IPS-NIHi11 (cell line): ENCODE results near the gene SIRPG.
"Not testable (repeated sequence)": the region's sequence is repeated elsewhere in the genome, so short reads cannot be mapped to it uniquely, and the experiment has no call there.

Source experiments
- DNase-seq: peaks from one replicate; pipeline ENCODE4 v3.0.0; 2012; ENCODE audit warnings: mixed read lengths, low spot score

Gene SIRPG

DNA sequence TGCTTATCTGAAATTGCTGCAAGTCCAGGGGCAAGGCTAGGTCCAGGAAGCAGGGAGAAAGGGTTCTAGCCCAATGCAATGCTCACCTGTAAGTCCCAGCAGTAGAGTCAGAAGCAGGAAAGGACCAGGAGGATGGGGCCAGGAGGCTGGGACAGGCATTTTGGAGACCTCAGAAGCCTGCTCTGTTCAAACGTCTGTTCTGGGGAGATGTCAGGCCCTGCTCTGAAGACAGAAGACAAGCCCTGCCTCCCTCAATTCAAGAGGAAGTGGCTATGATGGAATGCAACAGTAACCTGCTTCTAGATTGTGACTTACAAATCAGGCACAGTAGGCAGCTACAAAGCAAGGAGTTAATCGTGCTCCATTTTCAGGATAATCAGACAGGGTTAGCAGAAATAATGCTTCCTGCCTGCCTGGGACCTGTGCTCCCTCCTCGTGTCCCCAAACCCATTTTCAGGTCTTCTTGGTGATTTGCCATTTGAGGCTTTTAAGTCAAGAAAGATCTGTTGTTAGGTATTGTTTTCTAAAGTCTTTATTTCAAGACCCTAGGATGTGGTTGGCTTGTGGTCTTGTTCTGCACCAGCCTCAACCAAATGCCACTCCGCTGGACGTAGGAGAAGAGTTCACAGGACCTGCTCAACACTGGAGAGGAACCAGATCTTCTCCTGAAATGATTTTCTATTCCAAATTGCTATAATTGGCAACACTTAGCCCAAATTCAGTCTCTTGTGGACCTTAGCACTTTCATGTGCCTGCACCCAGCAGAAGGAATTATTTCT lies at the start of gene SIRPG:
Gene SIRPG (minus strand): TSS at position 224 of the 779 bp plus-strand sequence. CDS start 65 bp downstream, at position 159.
- DNase-seq: no peak

DNA sequence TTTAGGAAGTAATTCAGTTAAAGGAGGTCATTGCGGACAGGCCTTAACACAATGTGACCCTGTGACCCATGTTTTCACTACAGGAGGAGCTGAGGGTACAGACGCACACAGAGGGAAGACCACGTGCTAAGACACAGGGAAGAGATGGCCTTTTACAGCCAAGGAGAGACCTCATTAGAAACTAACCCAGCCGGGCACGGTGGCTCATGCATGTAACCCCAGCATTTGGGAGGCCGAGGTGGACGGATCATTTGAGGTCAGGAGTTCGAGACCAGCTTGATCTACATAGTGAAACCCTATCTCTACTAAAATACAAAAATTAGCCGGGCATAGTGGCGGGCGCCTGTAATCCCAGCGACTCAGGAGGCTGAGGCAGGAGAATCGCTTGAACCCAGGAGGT lies 49.3 kb upstream of the SIRPG start:
- DNase-seq: not testable (repeated sequence)

DNA sequence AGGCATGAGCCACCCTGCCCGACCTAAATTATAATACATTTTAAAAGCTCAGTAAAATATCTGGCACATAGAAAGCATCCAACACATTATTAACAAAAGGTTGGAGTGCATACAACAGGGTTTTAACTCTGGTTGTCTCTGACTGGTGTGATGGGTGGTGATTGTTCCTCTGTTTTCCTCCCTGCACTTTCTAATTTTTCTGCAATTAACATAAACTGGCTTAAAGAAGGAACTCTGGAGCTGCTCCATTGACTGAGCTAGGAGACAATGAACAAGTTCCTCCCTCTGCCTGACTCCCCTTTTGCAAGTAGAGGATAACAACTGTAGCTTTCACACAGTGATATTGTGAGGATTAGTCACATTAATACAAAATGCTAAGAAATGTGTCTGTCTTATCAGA lies 48.5 kb upstream of the SIRPG start:
- DNase-seq: no peak

DNA sequence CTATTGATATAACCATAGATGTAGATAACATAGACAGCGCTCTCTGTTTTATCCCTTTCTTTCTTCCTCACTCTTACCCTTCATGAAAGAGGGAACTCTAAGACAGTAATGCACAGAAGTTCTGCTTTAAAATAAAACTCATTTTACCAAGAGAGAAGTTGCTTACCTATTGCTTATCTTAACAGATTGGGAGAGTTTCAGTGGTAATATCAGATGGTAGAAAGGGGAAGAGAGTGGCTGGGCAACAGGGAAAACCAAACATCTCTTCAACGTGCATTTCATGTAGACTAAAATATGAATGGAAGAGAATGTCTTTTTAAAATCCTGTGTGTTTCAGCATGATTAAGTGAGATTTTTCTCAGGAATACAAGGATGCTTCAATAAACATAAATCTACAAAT lies 45.3 kb upstream of the SIRPG start:
- DNase-seq: no peak

DNA sequence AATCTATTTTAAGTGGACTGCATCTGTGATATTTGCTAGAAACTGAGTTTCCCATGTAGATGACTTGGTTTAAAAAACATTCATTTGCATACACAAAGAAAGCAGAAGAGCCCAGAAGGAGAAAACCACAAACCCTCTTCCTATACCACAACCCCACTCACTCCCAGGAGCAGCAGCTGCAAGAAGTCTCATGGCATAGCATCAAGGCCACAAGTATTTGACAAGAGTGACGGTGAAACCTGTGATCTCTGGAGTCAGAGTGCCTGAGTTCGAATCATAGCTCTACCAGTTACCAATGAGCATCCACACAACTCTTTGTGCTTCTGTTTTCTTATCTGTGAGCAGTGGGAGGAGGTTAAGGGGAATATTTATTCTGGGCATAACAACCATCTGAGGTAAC lies 44.7 kb upstream of the SIRPG start:
- no peak for DNase-seq

DNA sequence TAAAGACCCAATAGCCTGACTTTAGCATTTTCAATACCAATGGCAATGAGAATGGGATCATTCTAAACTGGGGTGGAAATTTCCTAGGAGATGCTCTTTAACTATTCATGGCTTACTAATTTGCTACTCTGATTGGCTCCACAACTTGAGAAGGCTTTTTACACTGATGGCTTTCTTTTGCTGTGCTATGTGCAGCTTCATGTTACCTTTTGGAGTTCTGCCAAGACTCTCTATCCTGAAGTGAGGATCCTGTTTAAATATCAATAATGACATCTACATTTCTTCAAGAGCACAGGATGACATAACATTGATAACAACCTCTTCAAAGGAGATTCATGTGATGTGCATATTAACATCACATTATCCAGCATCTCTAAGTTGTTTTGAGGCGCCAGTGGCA lies 43.4 kb upstream of the SIRPG start:
- no peak for DNase-seq

DNA sequence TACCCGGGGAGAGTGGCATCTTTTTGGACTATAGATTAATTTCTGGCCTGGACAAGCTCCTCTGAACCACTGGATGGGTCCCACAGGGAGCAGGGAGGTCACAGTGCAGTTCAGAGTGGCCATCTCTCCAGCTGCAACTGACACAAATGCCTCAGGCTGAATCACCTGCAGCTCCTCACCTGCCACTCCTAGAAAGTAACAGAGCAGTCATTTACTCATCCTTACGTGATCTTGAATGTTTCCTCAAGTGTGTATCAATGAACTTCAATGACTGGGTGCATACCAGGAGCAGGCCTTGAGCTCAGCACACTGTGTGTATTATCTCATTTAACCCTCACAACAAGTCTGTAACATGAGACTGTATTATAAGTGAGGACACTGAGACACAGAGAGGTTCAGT lies 40.0 kb upstream of the SIRPG start:
- no peak for DNase-seq

DNA sequence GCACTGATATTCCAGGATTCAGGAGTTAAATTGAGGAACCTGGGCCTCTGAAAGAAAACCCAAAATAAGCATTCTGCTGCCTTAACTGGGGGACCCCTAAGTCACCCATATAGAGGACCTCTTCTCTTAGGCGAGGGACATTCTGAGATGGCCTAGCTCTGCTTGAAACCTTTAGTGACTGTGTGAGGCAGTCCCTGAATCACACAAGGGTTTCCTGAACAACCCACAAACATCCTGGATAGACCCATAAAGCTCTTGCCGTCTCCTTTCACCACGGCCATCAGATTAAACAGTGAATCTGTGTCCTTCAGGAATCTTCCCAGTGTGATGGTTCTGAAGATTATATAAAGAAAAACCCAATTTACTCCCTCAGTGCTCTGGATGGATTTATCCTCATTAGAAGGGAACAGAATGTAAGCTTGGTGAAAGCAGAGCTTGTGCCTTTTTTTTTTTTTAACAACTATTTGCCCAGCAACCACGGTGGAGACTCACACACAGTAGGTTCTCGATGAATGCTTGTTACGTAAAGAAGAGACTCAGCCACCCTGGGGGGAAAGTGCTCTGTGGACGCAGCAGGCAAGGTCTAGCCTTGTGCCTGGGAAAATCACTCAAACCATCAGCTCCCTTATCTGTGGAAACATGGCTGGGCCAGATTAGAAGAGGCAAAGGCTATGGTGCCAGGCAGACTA lies 39.1 kb upstream of the SIRPG start:
- no peak for DNase-seq

DNA sequence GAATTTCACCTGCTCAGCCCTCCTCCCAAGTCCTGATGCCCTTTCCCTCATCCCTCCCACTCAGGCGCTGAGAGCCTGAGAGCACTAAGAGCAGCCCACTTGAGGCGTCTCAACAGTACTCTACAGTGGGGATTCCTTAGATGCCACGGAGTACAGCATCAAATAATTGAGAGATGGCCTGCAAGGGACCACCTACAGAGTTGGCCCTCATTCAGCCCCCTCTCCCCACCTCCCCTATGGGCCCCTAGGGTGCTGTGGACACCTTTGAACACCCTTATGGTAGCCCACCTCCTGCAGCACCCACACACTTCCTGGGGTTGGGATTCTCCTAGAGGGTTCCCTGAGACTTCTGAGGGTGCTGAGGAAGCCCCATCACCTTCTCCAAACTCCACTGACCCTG lies 37.1 kb upstream of the SIRPG start:
- no peak for DNase-seq

DNA sequence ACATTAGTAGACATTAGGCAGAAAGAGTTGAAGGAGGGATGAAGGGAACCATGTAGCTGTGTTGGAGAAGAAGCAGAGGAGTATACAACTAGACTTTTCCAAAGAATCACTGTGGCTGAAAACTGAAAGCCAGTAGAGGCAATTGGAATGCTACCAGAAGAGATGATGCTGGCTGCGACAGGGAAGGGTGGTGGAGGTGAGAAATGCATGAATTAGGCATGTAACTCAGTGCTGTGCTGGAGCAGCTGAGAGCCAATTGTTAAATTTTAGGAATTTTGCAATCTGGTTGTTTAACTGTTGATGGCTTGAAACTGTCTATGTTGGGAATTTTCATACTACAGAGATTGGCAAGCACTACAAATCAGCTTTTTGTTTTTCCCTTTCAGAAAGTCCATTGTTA lies 35.8 kb upstream of the SIRPG start:
- DNase-seq: no peak

DNA sequence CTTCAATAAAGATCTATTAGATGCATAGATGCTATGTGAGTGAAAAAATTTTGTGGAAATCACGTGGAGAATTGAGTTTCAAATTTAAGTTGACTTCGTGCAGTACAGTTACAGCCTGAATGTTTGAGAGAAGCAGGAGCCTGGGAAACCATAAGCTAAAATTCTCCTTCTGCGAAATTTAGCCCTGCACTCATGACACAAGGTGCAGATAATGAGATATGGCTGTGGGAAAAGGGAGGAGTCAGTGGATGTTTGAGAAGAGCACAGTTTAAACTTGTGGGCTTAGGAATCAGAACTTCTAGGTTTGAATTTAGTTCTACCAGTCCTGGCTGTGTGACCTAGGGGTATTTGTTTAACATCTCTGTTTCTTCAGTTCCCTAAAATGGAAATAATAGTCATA lies 32.1 kb upstream of the SIRPG start:
- no peak for DNase-seq

DNA sequence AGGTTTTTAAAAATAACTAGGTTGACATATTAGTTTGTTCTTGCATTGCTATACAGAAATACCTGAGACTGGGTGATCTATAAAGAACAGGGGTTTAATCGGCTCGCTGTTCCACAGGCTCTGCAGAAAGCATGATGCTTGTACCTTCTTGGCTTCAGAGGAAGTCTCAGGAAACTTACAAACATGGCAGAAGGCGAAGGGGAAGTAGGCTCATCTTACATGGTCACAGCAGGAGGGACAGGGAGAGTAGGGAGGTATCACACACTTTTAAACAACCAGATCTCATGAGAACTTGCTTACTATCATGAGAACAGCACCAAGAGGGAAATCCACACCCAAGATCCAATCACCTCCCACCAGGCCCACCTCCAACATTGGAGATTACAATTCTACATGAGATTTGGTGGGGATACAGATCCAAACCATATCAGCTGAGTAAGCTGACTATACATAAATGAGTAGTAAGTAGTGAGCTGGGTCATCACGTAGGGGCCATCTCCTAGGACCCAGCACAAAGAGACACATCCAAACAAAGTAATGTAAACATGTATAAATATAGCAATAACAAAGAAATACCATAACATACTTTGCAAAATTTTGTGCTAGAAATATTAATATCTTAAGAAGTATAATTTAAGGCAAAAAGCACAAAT lies 31.4 kb upstream of the SIRPG start:
- no peak for DNase-seq

DNA sequence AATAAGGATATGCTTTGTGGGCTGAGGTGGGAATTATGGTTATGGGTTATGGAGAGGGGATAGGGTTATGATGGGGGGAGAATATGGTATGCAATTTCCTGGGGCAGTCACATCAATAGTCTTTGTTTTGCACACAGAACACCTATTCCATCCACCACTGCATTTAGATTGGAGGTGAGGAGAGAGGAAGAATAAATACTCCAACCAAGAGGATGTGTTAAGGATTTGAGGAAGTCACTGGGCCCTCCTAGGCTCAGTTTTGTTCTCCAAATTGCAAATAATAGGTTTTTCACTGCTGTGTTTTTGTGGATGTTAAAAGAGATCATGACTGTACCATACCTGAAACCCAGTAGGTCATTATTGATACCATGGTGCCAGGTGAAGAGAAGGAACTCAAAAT lies 29.5 kb upstream of the SIRPG start:
- DNase-seq: no peak

DNA sequence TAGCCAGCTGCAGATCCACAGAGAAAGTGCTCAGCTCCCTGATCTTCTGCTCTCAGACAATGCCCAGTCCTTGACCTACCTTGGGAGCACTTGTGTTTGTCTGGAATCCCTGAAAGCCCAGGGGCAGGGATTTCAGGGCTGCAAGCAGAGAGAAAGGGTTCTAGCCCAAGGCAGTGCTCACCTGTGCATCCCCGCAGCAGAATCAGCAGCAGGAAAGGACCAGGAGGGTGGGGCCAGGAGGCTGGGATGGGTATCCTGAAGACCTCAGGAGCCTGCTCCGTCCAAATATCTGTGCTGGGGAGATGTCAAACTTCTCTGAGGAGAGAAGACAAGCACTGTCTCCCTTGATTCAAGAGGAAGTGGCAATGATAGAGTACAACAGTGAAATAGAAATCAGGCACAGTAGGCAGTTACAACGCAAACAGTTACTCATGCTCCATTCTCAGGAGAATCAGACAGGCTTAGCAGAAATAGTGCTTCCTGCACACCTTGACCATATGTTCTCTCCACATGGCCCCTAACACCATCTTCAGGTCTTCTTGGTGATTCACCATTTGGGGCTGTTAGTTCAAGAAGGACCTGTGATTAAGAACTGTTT lies 28.7 kb upstream of the SIRPG start:
- DNase-seq: no peak

DNA sequence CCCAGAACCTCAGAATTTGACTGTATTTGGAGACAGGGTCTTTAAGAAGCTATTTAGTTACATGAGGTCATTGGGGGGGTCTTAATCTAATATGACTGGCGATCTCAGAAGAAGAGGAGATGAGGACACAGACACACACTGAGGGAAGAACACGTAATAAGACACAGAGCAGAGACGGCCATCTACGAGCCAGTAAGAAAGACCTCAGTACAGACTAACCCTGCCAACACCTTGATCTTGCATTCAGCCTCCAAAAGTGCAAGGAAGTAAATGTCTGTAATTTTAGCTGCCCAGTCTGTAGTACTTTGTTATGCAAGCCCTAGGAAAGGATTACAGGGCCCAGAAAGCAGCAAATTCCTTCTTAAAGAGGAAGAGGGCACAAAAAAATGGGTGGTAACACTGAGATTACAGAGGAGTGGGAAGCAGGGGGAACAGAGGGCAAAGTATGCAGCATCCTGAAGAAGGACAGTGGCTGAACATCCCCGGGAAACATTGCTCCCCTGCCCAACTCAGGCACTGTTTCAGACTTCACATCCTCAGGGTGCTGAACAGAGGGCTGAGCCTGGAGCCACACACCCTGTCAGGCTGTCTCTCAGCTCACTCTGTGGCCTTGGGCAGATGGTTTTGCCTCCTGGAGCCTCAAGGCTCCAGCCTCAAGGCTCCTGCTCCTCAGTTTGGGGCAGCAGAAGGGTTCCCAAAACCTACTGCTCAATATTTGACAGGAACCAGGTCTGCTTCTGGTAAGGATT lies 27.9 kb upstream of the SIRPG start:
- no peak for DNase-seq

DNA sequence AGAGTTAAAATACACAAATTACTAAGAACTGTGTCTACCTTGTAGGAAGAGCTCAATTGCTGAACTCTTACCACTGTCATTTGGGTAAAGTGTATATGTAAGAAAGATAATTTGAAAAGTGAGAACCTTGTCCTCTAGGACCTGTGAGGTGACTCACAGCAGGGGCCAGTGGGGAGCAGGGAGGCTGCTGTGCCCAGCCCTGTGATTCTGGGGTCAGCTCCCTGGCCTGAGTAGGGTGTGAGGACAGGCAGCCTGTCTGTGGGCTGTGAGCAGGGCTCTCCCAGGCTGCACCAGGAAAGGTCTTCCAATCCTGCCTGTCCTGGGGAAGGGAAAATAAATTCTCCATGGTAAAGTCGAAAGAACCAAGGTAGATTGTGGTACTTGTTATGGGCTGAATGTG lies 27.3 kb upstream of the SIRPG start:
- DNase-seq: no peak

DNA sequence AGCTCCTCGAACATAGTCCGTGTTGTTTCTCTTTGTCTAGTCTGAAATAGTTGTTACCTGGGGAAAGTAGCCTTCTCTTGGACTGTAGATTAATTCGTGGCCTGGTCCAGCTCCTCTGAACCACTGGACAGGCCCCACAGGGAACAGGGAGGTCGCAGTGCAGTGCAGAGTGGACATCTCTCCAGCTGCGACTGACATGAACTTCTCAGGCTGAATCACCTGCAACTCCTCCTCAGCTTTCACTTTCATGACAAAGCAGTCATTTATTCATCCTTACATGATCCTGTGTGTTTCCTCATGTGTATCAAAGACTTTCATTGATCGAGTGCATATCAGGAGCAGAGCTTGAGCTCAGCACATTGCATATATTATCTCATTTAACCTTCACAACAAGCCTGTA lies 19.1 kb upstream of the SIRPG start:
- DNase-seq: no peak

DNA sequence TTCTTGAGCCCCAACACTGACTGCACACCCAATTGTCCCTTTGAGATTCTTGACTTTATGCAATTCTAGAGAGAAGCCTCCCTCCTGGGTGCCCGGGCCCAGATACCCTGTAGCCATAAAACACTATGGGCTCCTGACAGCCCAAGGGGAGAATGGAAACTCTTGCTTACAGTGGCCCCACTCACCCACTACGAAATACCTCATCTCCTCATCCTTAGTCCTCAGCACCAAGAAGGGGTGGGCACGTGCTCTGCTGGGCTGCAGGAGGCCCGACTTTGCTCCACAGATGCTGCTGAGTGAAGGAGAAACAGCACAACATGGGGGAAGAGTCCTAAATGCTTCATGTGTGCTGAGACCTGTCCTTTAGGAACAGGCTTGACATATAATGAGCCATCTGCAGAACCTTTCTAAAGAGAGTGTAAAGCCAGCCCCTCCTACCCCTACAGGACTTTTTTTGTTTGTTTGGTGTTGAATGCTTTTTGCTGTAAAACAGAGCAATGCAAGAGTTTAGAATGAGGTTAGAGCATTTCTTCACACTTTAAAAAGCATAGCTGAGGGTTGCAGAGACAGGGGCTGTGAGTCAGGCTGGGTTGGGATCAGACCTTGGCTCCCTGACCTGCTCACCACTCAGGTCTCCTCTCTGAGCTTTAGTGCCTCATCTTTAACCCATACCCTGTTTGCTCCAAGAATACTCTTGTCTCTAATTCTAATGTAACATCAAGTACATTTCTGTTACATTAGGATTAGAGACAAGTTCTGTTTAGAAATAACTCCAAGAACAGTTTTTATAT lies 17.6 kb upstream of the SIRPG start:
- DNase-seq: no peak

DNA sequence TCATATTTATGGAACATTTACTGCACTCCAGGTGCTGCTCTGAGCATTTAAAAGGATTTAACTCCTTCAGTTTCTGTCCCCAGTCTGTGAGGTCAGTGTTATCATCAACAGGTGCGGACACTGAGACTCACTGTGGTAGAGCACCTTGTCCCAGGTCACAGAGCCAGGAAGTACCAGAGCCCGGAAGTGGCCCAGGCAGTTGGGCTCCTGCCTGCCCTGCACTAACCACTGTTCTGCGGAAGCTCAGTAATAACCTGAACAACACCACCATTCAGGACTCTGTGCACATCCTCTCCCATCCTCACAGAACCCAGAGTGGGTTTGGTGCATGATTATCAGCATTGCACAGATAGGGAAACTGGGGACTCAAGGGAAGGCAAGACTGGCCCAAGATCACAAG lies 16.8 kb upstream of the SIRPG start:
- no peak for DNase-seq

DNA sequence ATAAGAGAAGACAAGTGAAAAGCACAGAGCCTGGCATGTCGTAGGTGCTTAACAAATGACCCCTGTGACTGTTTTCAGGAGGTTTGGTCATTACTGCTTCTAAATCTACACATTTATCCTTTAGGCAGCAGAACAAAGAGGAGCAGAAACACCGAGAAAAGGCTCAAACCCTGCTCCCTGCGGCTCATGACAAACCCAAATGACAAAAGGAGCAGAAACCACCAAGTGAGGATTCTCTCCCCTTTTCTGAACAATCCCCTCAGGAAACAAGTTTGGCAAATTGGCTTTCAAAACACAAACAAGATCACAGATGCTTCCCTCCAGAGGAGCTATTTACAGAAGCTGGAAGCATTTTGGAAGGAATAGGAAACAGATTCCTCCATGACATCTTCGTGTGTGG lies 15.8 kb upstream of the SIRPG start:
- DNase-seq: no peak

DNA sequence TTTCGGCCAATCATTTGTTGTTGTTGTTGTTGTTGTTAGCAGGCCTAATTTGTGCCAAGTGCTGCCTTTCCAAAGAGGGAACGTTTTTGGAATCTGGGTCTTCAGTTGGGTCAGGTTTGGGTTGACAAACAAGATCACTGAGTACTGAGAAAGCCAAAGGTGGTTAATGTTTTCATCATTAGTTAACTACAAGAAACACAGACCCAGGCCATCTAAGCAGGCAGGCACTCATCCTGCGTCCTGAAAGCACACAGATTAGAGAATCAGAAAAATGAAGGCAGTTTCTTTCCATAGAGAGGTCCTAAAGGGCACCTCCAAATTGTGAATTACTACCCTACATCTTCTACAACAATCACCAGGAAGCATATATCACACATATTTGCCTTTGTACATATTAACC lies 15.1 kb upstream of the SIRPG start:
- DNase-seq: no peak
